ENCODE results near the gene TXNRD1.

The TXNRD1 gene

DNA sequence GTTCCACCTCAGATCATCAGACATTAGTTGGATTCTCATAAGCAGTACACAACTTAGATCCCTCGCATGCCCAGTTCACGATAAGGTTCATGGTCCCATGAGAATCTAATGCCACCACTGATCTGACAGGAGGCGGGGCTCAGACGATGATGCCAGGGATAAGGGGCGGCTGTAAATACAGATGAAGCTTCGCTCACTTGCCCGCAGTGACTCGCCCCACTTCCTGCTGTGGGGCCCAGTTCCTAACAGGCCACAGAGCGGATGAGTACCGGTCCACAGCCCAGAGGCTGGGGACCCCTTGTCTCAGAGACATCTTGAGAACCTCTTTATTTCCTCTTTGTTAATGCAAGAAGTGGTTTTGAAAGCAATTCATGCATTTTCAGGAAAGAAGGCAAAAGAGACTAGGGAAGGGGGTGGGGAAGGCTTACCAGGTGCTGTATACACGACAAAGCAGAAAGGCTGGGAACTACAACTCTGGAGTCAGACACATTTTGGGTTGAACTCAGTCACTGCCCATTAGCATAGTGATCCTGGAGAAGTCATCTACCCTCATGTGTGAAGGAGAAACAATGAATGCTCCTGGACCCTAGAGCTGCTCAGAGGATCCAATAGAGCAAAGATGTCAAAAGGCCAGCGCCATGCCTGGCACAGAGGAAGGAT lies 156.6 kb downstream of the TXNRD1 start:
- TF ChIP-seq, protein P1, sequence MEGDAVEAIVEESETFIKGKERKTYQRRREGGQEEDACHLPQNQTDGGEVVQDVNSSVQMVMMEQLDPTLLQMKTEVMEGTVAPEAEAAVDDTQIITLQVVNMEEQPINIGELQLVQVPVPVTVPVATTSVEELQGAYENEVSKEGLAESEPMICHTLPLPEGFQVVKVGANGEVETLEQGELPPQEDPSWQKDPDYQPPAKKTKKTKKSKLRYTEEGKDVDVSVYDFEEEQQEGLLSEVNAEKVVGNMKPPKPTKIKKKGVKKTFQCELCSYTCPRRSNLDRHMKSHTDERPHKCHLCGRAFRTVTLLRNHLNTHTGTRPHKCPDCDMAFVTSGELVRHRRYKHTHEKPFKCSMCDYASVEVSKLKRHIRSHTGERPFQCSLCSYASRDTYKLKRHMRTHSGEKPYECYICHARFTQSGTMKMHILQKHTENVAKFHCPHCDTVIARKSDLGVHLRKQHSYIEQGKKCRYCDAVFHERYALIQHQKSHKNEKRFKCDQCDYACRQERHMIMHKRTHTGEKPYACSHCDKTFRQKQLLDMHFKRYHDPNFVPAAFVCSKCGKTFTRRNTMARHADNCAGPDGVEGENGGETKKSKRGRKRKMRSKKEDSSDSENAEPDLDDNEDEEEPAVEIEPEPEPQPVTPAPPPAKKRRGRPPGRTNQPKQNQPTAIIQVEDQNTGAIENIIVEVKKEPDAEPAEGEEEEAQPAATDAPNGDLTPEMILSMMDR (IDR thresholded peaks at IDR 0.05; ENCODE audit: poor library complexity, severe bottlenecking): no peak
- Histone ChIP-seq H3K27ac (ENCODE audit: poor library complexity, severe bottlenecking) (peak overlapping the region; percentile 48), H3K36me3 (ENCODE audit: low read depth) (no peaks in the 10 kb centered on the region), H3K9me3 (ENCODE audit: severe bottlenecking) (no peaks in the 10 kb centered on the region), H3K4me1 (ENCODE audit: insufficient read depth, poor library complexity, severe bottlenecking) (peaks cover 6% of the 10 kb centered on the region), H3K27me3 (ENCODE audit: insufficient read depth, poor library complexity, severe bottlenecking) (no peaks in the 10 kb centered on the region), H3K4me3 (ENCODE audit: severe bottlenecking) (no peak overlapping the region)
- DNase-seq (ENCODE audit: low spot score) (no peak), ATAC-seq (ENCODE audit: low read depth) (0 out of 3 replicates have a peak, but pooled peaks have one; percentile 33)

DNA sequence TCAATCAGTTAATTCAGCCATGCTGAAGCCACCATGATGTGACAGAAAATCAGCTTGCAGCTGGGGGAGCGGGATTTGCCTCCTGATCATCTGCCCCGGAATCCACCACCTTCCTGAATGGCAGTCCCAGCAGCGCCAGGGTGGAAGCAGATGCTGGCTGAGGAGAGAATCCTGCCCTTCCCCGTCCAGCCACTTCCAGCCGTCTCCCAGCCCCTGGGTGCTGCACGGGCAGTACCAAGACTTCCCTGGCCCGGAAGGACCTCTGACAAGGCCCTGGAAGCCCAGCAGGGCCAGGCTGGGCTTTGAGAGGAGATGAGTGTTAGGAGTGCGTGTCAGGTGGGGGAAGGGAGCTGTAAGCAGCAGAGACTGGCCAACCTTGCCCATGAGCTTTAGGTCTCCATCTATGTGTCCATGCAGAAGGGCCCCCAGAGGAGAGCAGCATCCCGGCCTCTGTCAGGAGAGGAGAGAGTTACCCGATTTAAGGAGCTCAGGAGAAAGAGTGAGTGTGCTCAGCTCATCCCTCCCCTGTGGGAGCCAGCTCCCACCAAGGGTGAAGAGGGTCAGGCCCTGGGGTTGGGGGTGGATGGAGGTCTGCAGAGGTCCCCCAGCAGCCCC lies 157.2 kb downstream of the TXNRD1 start:
- DNase-seq (ENCODE audit: low spot score): no peak
- H3K27me3 ChIP-seq (ENCODE audit: insufficient read depth, poor library complexity, severe bottlenecking): no peaks in the 10 kb centered on the region
- H3K9me3 ChIP-seq (ENCODE audit: severe bottlenecking): no peaks in the 10 kb centered on the region
- TF ChIP-seq, protein P1 (IDR thresholded peaks at IDR 0.05; ENCODE audit: poor library complexity, severe bottlenecking): no peak
- H3K4me3 ChIP-seq (ENCODE audit: severe bottlenecking): no peak overlapping the region
- no peak overlapping the region for H3K27ac ChIP-seq (ENCODE audit: poor library complexity, severe bottlenecking)
- H3K36me3 ChIP-seq (ENCODE audit: low read depth): no peaks in the 10 kb centered on the region
- no peak for ATAC-seq (ENCODE audit: low read depth)
- peaks cover 6% of the 10 kb centered on the region for H3K4me1 ChIP-seq (ENCODE audit: insufficient read depth, poor library complexity, severe bottlenecking)

DNA sequence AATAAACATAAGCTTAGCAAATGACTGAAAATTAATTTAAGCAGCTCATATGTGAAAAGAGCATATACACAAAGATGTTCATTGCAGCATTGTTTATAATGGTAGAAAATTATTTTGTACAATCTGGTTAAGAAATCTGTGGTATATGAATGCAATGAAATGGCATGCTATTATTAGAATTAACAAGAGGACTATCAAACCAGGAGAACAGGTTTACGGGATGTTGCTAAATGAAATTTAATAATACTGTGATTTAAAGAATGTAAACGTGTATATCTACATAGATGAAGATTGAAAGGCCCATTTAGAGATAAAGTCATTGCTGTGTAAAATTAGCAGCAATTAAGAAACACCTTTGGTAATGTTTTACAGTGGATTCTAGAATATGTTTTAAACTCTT lies 158.5 kb downstream of the TXNRD1 start:
- Histone ChIP-seq H3K4me1 (ENCODE audit: insufficient read depth, poor library complexity, severe bottlenecking) (peaks cover 6% of the 10 kb centered on the region), H3K27me3 (ENCODE audit: insufficient read depth, poor library complexity, severe bottlenecking) (no peaks in the 10 kb centered on the region), H3K4me3 (ENCODE audit: severe bottlenecking) (no peak overlapping the region), H3K27ac (ENCODE audit: poor library complexity, severe bottlenecking) (no peak overlapping the region), H3K9me3 (ENCODE audit: severe bottlenecking) (no peaks in the 10 kb centered on the region), H3K36me3 (ENCODE audit: low read depth) (no peaks in the 10 kb centered on the region)
- no peak for DNase-seq (ENCODE audit: low spot score)
- TF ChIP-seq, protein P1 (IDR thresholded peaks at IDR 0.05; ENCODE audit: poor library complexity, severe bottlenecking): no peak
- no peak for ATAC-seq (ENCODE audit: low read depth)

DNA sequence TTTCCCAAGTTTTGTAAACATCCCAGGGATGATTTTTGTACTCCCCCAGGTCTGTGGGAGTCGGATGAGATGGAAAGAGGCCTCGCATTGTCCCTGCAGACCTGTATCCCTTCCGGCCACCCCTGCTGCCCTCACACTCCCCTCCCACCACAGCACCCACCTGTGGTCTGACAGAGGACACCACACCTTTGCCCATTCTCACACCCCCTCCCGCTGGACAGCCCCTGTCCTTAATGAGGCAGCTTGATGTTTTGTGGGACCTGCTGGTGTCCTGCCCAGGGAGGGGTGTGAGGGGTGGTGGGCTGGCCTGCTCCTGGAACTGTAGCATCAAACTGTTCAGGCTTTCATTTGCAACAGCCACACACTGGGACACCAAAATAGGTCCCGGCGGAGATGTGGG lies 159.2 kb downstream of the TXNRD1 start:
- Histone ChIP-seq H3K27ac (ENCODE audit: poor library complexity, severe bottlenecking) (no peak overlapping the region), H3K36me3 (ENCODE audit: low read depth) (no peaks in the 10 kb centered on the region), H3K4me3 (ENCODE audit: severe bottlenecking) (no peak overlapping the region), H3K9me3 (ENCODE audit: severe bottlenecking) (no peaks in the 10 kb centered on the region), H3K4me1 (ENCODE audit: insufficient read depth, poor library complexity, severe bottlenecking) (peaks cover 6% of the 10 kb centered on the region), H3K27me3 (ENCODE audit: insufficient read depth, poor library complexity, severe bottlenecking) (no peaks in the 10 kb centered on the region)
- ATAC-seq (ENCODE audit: low read depth): no peak
- no peak for DNase-seq (ENCODE audit: low spot score)
- TF ChIP-seq, protein P1 (IDR thresholded peaks at IDR 0.05; ENCODE audit: poor library complexity, severe bottlenecking): no peak

DNA sequence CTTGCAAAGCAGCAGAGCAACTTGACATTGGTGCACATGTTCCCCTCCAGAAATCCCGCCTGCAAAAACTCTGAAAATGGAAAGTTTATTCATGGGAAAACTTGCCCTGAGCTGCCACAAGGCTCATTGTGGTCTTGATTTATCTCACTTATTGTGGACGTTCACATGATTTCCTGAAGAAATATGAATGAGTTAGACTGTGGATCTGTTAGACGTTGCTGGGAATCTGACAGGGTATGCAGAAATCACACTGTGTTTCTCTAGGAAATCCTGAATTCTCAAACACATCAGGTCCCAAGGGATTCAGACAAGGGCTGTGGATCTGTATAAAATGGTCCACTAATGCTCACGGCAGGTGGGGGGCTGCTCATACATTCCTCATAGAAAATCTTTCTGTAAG lies 160.2 kb downstream of the TXNRD1 start:
- no peak overlapping the region for H3K27ac ChIP-seq (ENCODE audit: poor library complexity, severe bottlenecking)
- ATAC-seq (ENCODE audit: low read depth) (no peak), DNase-seq (ENCODE audit: low spot score) (no peak)
- H3K27me3 ChIP-seq (ENCODE audit: insufficient read depth, poor library complexity, severe bottlenecking): no peaks in the 10 kb centered on the region
- no peaks in the 10 kb centered on the region for H3K36me3 ChIP-seq (ENCODE audit: low read depth)
- H3K4me3 ChIP-seq (ENCODE audit: severe bottlenecking): no peak overlapping the region
- H3K4me1 ChIP-seq (ENCODE audit: insufficient read depth, poor library complexity, severe bottlenecking): peaks cover 6% of the 10 kb centered on the region
- no peaks in the 10 kb centered on the region for H3K9me3 ChIP-seq (ENCODE audit: severe bottlenecking)
- TF ChIP-seq, protein P1 (IDR thresholded peaks at IDR 0.05; ENCODE audit: poor library complexity, severe bottlenecking): no peak
